ENCODE measurements around the gene FSTL4. TPM values are rescaled to one million over a fixed set of nuclear protein-coding genes. Genes with fewer than 3 reads are reported as not detected.

FSTL4 gene
- polyA plus RNA-seq, 1 donor from 2014 or later, result 0.57 TPM

- no peak overlapping the region for H3K4me2 ChIP-seq (ENCODE audit: low read length)
- no peaks in the 10 kb centered on the region for H3K36me3 ChIP-seq (ENCODE audit: insufficient read depth, low read length)
- H3K9me2 ChIP-seq (ENCODE audit: insufficient read depth, low read length), result no peaks in the 10 kb centered on the region
- H2AFZ ChIP-seq (ENCODE audit: low read depth, low read length), result no peak overlapping the region
- no peak for TF ChIP-seq CTCF (IDR thresholded peaks at IDR 0.05; ENCODE audit: poor library complexity, severe bottlenecking)
- no peak for TF ChIP-seq MXI1 (conservative IDR thresholded peaks at IDR 0.05; ENCODE audit: poor library complexity, severe bottlenecking)
- no peak for TF ChIP-seq POLR2AphosphoS5 (IDR thresholded peaks at IDR 0.05)
- no peak for TF ChIP-seq EZH2 (IDR thresholded peaks at IDR 0.05; ENCODE audit: borderline replicate concordance, insufficient read depth, low read length, poor library complexity, severe bottlenecking)
- TF ChIP-seq RAD21 (conservative IDR thresholded peaks at IDR 0.05), result no peak
- no peak for TF ChIP-seq SMC3 (conservative IDR thresholded peaks at IDR 0.05; ENCODE audit: poor library complexity)
- TF ChIP-seq EP300 (conservative IDR thresholded peaks at IDR 0.05; ENCODE audit: poor library complexity, severe bottlenecking), result no peak
- TF ChIP-seq, protein P1, sequence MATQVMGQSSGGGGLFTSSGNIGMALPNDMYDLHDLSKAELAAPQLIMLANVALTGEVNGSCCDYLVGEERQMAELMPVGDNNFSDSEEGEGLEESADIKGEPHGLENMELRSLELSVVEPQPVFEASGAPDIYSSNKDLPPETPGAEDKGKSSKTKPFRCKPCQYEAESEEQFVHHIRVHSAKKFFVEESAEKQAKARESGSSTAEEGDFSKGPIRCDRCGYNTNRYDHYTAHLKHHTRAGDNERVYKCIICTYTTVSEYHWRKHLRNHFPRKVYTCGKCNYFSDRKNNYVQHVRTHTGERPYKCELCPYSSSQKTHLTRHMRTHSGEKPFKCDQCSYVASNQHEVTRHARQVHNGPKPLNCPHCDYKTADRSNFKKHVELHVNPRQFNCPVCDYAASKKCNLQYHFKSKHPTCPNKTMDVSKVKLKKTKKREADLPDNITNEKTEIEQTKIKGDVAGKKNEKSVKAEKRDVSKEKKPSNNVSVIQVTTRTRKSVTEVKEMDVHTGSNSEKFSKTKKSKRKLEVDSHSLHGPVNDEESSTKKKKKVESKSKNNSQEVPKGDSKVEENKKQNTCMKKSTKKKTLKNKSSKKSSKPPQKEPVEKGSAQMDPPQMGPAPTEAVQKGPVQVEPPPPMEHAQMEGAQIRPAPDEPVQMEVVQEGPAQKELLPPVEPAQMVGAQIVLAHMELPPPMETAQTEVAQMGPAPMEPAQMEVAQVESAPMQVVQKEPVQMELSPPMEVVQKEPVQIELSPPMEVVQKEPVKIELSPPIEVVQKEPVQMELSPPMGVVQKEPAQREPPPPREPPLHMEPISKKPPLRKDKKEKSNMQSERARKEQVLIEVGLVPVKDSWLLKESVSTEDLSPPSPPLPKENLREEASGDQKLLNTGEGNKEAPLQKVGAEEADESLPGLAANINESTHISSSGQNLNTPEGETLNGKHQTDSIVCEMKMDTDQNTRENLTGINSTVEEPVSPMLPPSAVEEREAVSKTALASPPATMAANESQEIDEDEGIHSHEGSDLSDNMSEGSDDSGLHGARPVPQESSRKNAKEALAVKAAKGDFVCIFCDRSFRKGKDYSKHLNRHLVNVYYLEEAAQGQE (IDR thresholded peaks at IDR 0.05; ENCODE audit: borderline replicate concordance), result no peak
- no peak for TF ChIP-seq TAF1 (IDR thresholded peaks at IDR 0.05; ENCODE audit: low read depth)
- H3K27me3 ChIP-seq (ENCODE audit: insufficient read depth, low read depth, low read length), result no peaks in the 10 kb centered on the region
- H4K20me1 ChIP-seq (ENCODE audit: insufficient read depth), result no peaks in the 10 kb centered on the region
- H3F3A ChIP-seq (ENCODE audit: insufficient read depth, low read length, poor library complexity, severe bottlenecking), result no peaks in the 10 kb centered on the region
- H3K9ac ChIP-seq (ENCODE audit: low read length), result no peak overlapping the region
- no peak overlapping the region for H3K4me3 ChIP-seq (ENCODE audit: low read length)
- H3K9me3 ChIP-seq (ENCODE audit: low read length), result no peaks in the 10 kb centered on the region
- H3K79me2 ChIP-seq (replicated peaks; ENCODE audit: insufficient read depth, low read length), result no peaks in the 10 kb centered on the region
- H3K27ac ChIP-seq (ENCODE audit: low read length), result no peak overlapping the region
Measured at GRCh38 chr5:133370036-133370831, 242.1 kb downstream of the FSTL4 start.

DNA sequence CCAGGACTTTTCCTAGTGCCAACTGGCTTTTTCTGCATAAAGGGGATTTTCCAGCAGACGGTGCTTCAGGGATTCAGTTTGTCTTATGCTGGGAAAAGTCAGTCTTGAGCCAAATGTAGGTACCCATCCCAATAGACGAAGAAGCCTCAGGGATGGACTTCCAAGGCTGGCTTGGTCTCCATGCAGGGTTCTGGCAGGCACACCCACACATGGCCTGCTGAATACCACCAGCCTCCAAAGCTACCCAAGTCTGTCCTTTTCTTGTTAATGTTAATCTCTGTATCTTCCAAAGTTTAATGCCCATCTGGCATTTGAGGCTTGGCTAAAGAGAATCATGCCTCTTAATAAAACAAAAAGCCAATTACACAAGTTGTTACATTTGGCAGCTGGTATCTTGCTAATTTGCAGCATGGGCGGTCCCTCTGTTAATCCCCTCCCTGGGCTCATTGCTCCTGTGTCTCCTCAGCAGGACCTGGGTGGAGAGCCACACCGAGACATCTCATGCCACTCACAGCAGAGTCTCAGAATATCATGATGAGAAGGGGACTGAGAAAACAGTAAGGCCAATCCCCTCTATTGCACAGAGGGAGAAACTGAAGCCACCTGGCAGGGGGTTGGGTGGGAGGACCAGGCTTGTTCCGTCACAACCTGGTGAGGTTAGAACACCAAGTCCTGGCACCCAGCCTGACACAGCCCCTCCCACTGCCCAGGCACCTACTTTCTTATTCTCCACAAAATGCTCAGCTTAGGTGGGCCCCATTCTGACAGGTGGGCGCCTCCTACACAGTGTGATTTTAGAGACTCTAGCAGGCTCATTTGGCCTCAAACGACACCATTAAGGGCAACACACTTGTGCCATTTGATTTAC is 243.2 kb downstream of the FSTL4 start:
- Histone ChIP-seq H3K27me3 (ENCODE audit: insufficient read depth, low read depth, low read length) (no peaks in the 10 kb centered on the region), H2AFZ (ENCODE audit: low read depth, low read length) (no peak overlapping the region), H3K4me2 (ENCODE audit: low read length) (no peak overlapping the region), H3K36me3 (ENCODE audit: insufficient read depth, low read length) (no peaks in the 10 kb centered on the region), H3K4me3 (ENCODE audit: low read length) (no peak overlapping the region), H3F3A (ENCODE audit: insufficient read depth, low read length, poor library complexity, severe bottlenecking) (no peaks in the 10 kb centered on the region), H4K20me1 (ENCODE audit: insufficient read depth) (no peaks in the 10 kb centered on the region), H3K27ac (ENCODE audit: low read length) (no peak overlapping the region), H3K79me2 (replicated peaks; ENCODE audit: insufficient read depth, low read length) (no peaks in the 10 kb centered on the region), H3K9me2 (ENCODE audit: insufficient read depth, low read length) (no peaks in the 10 kb centered on the region), H3K9ac (ENCODE audit: low read length) (no peak overlapping the region), H3K9me3 (ENCODE audit: low read length) (no peaks in the 10 kb centered on the region)
- TF ChIP-seq EP300 (conservative IDR thresholded peaks at IDR 0.05; ENCODE audit: poor library complexity, severe bottlenecking), result no peak
- TF ChIP-seq TAF1 (IDR thresholded peaks at IDR 0.05; ENCODE audit: low read depth), result no peak
- no peak for TF ChIP-seq RAD21 (conservative IDR thresholded peaks at IDR 0.05)
- TF ChIP-seq CTCF (IDR thresholded peaks at IDR 0.05; ENCODE audit: poor library complexity, severe bottlenecking), result no peak

Measured in neural cell (in vitro differentiated cells).